ENCODE results near the gene ARHGEF17.

The ARHGEF17 gene

GRCh38 chr11:73395297-73396208 is 87.5 kb downstream of the ARHGEF17 start:
- DNase-seq (ENCODE audit: low read depth) = no peak

- DNase-seq (ENCODE audit: low read depth) = no peak
Observed at GRCh38 chr11:73396251-73396930, 88.3 kb downstream of the ARHGEF17 start.

- DNase-seq (ENCODE audit: low read depth) = no peak
Observed at GRCh38 chr11:73396985-73397384, 88.9 kb downstream of the ARHGEF17 start.

GRCh38 chr11:73397468-73398131 is 89.5 kb downstream of the ARHGEF17 start:
- no peak for DNase-seq (ENCODE audit: low read depth)

GRCh38 chr11:73398132-73398526 is 90.1 kb downstream of the ARHGEF17 start:
- DNase-seq (ENCODE audit: low read depth) = no peak

- no peak for DNase-seq (ENCODE audit: low read depth)
Observed at GRCh38 chr11:73398721-73399120, 90.6 kb downstream of the ARHGEF17 start.

GRCh38 chr11:73399159-73399590 is 91.1 kb downstream of the ARHGEF17 start:
- DNase-seq (ENCODE audit: low read depth) = no peak

- no peak for DNase-seq (ENCODE audit: low read depth)
Observed at GRCh38 chr11:73399636-73400035, 91.6 kb downstream of the ARHGEF17 start.

GRCh38 chr11:73400293-73400692 is 92.2 kb downstream of the ARHGEF17 start:
- DNase-seq (ENCODE audit: low read depth) = no peak

GRCh38 chr11:73401217-73401923 is 93.3 kb downstream of the ARHGEF17 start:
- DNase-seq (ENCODE audit: low read depth) = no peak

GRCh38 chr11:73401924-73402833 is 94.1 kb downstream of the ARHGEF17 start:
- DNase-seq (ENCODE audit: low read depth) = no peak

GRCh38 chr11:73402834-73403185 is 94.7 kb downstream of the ARHGEF17 start:
- DNase-seq (ENCODE audit: low read depth) = no peak

GRCh38 chr11:73403541-73403940 is 95.5 kb downstream of the ARHGEF17 start:
- no peak for DNase-seq (ENCODE audit: low read depth)

GRCh38 chr11:73404048-73404447 is 96.0 kb downstream of the ARHGEF17 start:
- DNase-seq (ENCODE audit: low read depth) = no peak

GRCh38 chr11:73404506-73405145 is 96.5 kb downstream of the ARHGEF17 start:
- DNase-seq (ENCODE audit: low read depth) = no peak

GRCh38 chr11:73405146-73405510 is 97.1 kb downstream of the ARHGEF17 start:
- DNase-seq (ENCODE audit: low read depth) = no peak

GRCh38 chr11:73406131-73406530 is 98.1 kb downstream of the ARHGEF17 start:
- DNase-seq (ENCODE audit: low read depth) = no peak

- DNase-seq (ENCODE audit: low read depth) = no peak
Observed at GRCh38 chr11:73406619-73407018, 98.5 kb downstream of the ARHGEF17 start.

- DNase-seq (ENCODE audit: low read depth) = no peak
Observed at GRCh38 chr11:73409431-73409830, 101.4 kb downstream of the ARHGEF17 start.

GRCh38 chr11:73410627-73411026 is 102.6 kb downstream of the ARHGEF17 start:
- no peak for DNase-seq (ENCODE audit: low read depth)

GRCh38 chr11:73411031-73411430 is 103.0 kb downstream of the ARHGEF17 start:
- no peak for DNase-seq (ENCODE audit: low read depth)
